WTC11 (cell line): ENCODE results near the gene NOL4L. TPM values are rescaled to one million over a fixed set of nuclear protein-coding genes. Genes with fewer than 3 reads are reported as not detected.

Experiments used
- ATAC-seq: fragments of 200-7000 bp; cut with Tn5 transposase; 2 replicates; pipeline ENCODE4 v1.10.0; 2021; ENCODE audit warnings: mild to moderate bottlenecking, moderate library complexity
- CTCF ChIA-PET: fragments of 300-600 bp; sonication (Branson Sonifier 250); formaldehyde crosslinking; loops from one replicate; lab custom pipeline; 2021; ENCODE audit warnings: antibody characterized with exemption; lab: Charles Lee
- POLR2A ChIA-PET: fragments of 350-600 bp; sonication (Branson Sonifier 250); formaldehyde crosslinking; loops from one replicate; lab custom pipeline; 2021; ENCODE audit warnings: antibody characterized with exemption; lab: Charles Lee
- DNase-seq: peaks from one replicate; pipeline ENCODE4 v3.0.0; 2021; ENCODE audit warnings: low spot score
- H3K27ac Mint-ChIP-seq: 2 replicates; pipeline ENCODE4 v1.8.0; 2021; ENCODE audit warnings: mixed read lengths
- H3K27me3 Mint-ChIP-seq: 2 replicates; pipeline ENCODE4 v1.8.0; 2021; ENCODE audit warnings: low read depth, mild to moderate bottlenecking, moderate library complexity, mixed read lengths
- H3K36me3 Mint-ChIP-seq: 2 replicates; pipeline ENCODE4 v1.8.0; 2021; ENCODE audit warnings: mixed read lengths
- H3K4me1 Mint-ChIP-seq: 2 replicates; pipeline ENCODE4 v1.8.0; 2022; ENCODE audit warnings: mixed read lengths
- H3K4me3 Mint-ChIP-seq: 2 replicates; pipeline ENCODE4 v1.8.0; 2021; ENCODE audit warnings: mild to moderate bottlenecking, moderate library complexity, mixed read lengths
- H3K9me3 Mint-ChIP-seq: 2 replicates; pipeline ENCODE4 v1.8.0; 2021; ENCODE audit warnings: mixed read lengths
- CREM ChIP-seq: sonication (generic); formaldehyde crosslinking; IDR thresholded peaks from 2 replicates; pipeline ENCODE4 v1.8.1; 2022; ENCODE audit warnings: mild to moderate bottlenecking, missing genetic modification reagents, moderate library complexity
- JUN ChIP-seq: sonication (generic); formaldehyde crosslinking; IDR thresholded peaks from 2 replicates; pipeline ENCODE4 v1.8.0; 2023; ENCODE audit warnings: mild to moderate bottlenecking, missing genetic modification reagents
- KAT7 ChIP-seq: sonication (generic); formaldehyde crosslinking; IDR thresholded peaks from 2 replicates; pipeline ENCODE4 v1.8.1; 2023; ENCODE audit warnings: missing genetic modification reagents, mild to moderate bottlenecking, borderline replicate concordance
- NR3C1 ChIP-seq: sonication (generic); formaldehyde crosslinking; conservative IDR thresholded peaks from 2 replicates; pipeline ENCODE4 v1.8.1; 2023; ENCODE audit warnings: low read depth, mild to moderate bottlenecking, missing genetic modification reagents
- RELA ChIP-seq: sonication (generic); formaldehyde crosslinking; IDR thresholded peaks from 2 replicates; pipeline ENCODE4 v1.8.1; 2022; ENCODE audit warnings: missing genetic modification reagents, mild to moderate bottlenecking, borderline replicate concordance
- TP53 ChIP-seq: sonication (generic); formaldehyde crosslinking; IDR thresholded peaks from 2 replicates; pipeline ENCODE4 v1.8.1; 2023; ENCODE audit warnings: mild to moderate bottlenecking, missing genetic modification reagents
- ZNF396 ChIP-seq: fragments of 250-450 bp; sonication (Bioruptor Pico); IDR thresholded peaks from 2 replicates; pipeline ENCODE4 v1.8.0; 2021; ENCODE audit warnings: mild to moderate bottlenecking, moderate library complexity, borderline replicate concordance
- total RNA-seq: library from RNA; stranded (reverse); gene quantifications from 3 replicates; pipeline ENCODE4 v1.2.3, GENCODE V29; 2021
- TF ChIP-seq, protein P1 (sequence below): sonication (generic); formaldehyde crosslinking; IDR thresholded peaks from 2 replicates; pipeline ENCODE4 v1.8.0; 2022; ENCODE audit warnings: mild to moderate bottlenecking, missing genetic modification reagents
- TF ChIP-seq, protein P2 (sequence below): sonication (generic); formaldehyde crosslinking; IDR thresholded peaks from 2 replicates; pipeline ENCODE4 v1.8.0; 2022; ENCODE audit warnings: missing genetic modification reagents
- TF ChIP-seq, protein P3 (sequence below): sonication (generic); formaldehyde crosslinking; IDR thresholded peaks from 2 replicates; pipeline ENCODE4 v1.8.1; 2023; ENCODE audit warnings: mild to moderate bottlenecking, moderate library complexity, missing genetic modification reagents
- TF ChIP-seq, protein P4 (sequence below): sonication (generic); formaldehyde crosslinking; IDR thresholded peaks from 2 replicates; pipeline ENCODE4 v1.8.1; 2022; ENCODE audit warnings: mild to moderate bottlenecking, missing genetic modification reagents, moderate library complexity, borderline replicate concordance
- TF ChIP-seq, protein P5 (sequence below): sonication (generic); formaldehyde crosslinking; IDR thresholded peaks from 2 replicates; pipeline ENCODE4 v1.8.0; 2022; ENCODE audit warnings: mild to moderate bottlenecking, missing genetic modification reagents
- TF ChIP-seq, protein P6 (sequence below): sonication (generic); formaldehyde crosslinking; IDR thresholded peaks from 2 replicates; pipeline ENCODE4 v1.8.1; 2022; ENCODE audit warnings: mild to moderate bottlenecking, moderate library complexity, missing genetic modification reagents
- TF ChIP-seq, protein P7 (sequence below): fragments of 250-450 bp; sonication (Bioruptor Pico); IDR thresholded peaks from 2 replicates; pipeline ENCODE4 v1.9.0; 2021; ENCODE audit warnings: mild to moderate bottlenecking
- TF ChIP-seq, protein P8 (sequence below): sonication (generic); formaldehyde crosslinking; IDR thresholded peaks from 2 replicates; pipeline ENCODE4 v1.8.1; 2023; ENCODE audit warnings: mild to moderate bottlenecking, missing genetic modification reagents
- TF ChIP-seq, protein P9 (sequence below): sonication (generic); formaldehyde crosslinking; IDR thresholded peaks from 2 replicates; pipeline ENCODE4 v1.8.1; 2023; ENCODE audit warnings: mild to moderate bottlenecking, missing genetic modification reagents
- TF ChIP-seq, protein P10 (sequence below): sonication (generic); formaldehyde crosslinking; IDR thresholded peaks from 2 replicates; pipeline ENCODE4 v1.8.0; 2022; ENCODE audit warnings: mild to moderate bottlenecking, missing genetic modification reagents

NOL4L gene
- total RNA-seq, 1 experiment from 2014 or later, result 29.0 TPM

DNA sequence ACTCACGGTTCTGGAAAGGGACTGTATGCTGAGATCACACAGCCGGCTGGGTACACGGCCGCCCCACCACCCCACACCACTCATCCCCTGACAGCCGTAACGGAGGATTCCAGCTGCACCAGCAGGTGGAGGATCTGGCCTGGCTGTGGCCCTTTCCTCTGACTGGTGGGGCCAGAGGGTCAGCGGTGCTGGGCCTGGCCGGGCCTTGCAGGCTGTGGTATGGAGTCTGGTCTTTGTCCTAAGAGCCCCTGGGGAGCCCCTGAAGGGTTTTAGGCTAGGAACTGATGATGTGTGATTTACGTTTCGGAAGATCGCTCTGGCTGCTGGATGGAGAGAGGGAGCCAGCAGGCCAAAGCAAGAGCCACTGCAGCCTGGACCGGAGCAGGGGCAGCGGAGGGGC lies 26.6 kb downstream of the NOL4L start (continued):
- TF ChIP-seq KAT7 (CRISPR knock-in tag), result no peak
- no peak for TF ChIP-seq JUN
- TF ChIP-seq, protein P1, sequence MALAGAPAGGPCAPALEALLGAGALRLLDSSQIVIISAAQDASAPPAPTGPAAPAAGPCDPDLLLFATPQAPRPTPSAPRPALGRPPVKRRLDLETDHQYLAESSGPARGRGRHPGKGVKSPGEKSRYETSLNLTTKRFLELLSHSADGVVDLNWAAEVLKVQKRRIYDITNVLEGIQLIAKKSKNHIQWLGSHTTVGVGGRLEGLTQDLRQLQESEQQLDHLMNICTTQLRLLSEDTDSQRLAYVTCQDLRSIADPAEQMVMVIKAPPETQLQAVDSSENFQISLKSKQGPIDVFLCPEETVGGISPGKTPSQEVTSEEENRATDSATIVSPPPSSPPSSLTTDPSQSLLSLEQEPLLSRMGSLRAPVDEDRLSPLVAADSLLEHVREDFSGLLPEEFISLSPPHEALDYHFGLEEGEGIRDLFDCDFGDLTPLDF (CRISPR knock-in tag), result no peak

DNA sequence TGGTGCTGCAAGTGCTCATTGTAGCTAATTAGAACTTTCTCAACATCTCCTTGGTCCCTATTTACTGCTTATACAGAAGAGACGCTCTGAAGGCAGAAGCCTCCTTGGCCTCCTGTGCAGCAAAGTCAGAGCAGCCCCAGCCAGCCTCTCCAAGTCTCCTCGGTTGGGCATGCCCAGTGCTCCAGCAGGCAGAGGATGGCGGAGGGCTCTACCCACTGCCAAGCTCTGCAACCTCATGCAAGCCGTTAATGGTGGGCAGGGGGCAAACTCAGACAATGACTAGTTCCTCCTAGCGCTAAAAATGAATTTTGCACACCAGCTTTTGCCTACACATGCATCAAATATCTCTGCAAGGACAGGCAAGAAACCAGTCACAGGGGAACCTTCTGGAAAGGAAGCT lies 27.8 kb downstream of the NOL4L start:
- Mint-ChIP-seq H3K27me3 (no peaks in the 10 kb centered on the region; the same call in 1 of the 2 replicates), H3K4me1 (peaks cover 26% of the 10 kb centered on the region), H3K36me3 (no peaks in the 10 kb centered on the region), H3K27ac (no peak overlapping the region), H3K9me3 (peaks cover 4% of the 10 kb centered on the region; the same call in 1 of the 2 replicates), H3K4me3 (no peak overlapping the region)
- no peak for DNase-seq
- ATAC-seq, result no peak
- TF ChIP-seq, protein P2, sequence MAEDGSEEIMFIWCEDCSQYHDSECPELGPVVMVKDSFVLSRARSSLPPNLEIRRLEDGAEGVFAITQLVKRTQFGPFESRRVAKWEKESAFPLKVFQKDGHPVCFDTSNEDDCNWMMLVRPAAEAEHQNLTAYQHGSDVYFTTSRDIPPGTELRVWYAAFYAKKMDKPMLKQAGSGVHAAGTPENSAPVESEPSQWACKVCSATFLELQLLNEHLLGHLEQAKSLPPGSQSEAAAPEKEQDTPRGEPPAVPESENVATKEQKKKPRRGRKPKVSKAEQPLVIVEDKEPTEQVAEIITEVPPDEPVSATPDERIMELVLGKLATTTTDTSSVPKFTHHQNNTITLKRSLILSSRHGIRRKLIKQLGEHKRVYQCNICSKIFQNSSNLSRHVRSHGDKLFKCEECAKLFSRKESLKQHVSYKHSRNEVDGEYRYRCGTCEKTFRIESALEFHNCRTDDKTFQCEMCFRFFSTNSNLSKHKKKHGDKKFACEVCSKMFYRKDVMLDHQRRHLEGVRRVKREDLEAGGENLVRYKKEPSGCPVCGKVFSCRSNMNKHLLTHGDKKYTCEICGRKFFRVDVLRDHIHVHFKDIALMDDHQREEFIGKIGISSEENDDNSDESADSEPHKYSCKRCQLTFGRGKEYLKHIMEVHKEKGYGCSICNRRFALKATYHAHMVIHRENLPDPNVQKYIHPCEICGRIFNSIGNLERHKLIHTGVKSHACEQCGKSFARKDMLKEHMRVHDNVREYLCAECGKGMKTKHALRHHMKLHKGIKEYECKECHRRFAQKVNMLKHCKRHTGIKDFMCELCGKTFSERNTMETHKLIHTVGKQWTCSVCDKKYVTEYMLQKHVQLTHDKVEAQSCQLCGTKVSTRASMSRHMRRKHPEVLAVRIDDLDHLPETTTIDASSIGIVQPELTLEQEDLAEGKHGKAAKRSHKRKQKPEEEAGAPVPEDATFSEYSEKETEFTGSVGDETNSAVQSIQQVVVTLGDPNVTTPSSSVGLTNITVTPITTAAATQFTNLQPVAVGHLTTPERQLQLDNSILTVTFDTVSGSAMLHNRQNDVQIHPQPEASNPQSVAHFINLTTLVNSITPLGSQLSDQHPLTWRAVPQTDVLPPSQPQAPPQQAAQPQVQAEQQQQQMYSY (CRISPR knock-in tag), result no peak
- TF ChIP-seq, protein P3, sequence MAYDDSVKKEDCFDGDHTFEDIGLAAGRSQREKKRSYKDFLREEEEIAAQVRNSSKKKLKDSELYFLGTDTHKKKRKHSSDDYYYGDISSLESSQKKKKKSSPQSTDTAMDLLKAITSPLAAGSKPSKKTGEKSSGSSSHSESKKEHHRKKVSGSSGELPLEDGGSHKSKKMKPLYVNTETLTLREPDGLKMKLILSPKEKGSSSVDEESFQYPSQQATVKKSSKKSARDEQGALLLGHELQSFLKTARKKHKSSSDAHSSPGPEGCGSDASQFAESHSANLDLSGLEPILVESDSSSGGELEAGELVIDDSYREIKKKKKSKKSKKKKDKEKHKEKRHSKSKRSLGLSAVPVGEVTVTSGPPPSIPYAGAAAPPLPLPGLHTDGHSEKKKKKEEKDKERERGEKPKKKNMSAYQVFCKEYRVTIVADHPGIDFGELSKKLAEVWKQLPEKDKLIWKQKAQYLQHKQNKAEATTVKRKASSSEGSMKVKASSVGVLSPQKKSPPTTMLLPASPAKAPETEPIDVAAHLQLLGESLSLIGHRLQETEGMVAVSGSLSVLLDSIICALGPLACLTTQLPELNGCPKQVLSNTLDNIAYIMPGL (CRISPR knock-in tag), result no peak
- TF ChIP-seq, protein P4, sequence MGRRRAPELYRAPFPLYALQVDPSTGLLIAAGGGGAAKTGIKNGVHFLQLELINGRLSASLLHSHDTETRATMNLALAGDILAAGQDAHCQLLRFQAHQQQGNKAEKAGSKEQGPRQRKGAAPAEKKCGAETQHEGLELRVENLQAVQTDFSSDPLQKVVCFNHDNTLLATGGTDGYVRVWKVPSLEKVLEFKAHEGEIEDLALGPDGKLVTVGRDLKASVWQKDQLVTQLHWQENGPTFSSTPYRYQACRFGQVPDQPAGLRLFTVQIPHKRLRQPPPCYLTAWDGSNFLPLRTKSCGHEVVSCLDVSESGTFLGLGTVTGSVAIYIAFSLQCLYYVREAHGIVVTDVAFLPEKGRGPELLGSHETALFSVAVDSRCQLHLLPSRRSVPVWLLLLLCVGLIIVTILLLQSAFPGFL (CRISPR knock-in tag), result no peak
- no peak for TF ChIP-seq CREM
- TF ChIP-seq, protein P5, sequence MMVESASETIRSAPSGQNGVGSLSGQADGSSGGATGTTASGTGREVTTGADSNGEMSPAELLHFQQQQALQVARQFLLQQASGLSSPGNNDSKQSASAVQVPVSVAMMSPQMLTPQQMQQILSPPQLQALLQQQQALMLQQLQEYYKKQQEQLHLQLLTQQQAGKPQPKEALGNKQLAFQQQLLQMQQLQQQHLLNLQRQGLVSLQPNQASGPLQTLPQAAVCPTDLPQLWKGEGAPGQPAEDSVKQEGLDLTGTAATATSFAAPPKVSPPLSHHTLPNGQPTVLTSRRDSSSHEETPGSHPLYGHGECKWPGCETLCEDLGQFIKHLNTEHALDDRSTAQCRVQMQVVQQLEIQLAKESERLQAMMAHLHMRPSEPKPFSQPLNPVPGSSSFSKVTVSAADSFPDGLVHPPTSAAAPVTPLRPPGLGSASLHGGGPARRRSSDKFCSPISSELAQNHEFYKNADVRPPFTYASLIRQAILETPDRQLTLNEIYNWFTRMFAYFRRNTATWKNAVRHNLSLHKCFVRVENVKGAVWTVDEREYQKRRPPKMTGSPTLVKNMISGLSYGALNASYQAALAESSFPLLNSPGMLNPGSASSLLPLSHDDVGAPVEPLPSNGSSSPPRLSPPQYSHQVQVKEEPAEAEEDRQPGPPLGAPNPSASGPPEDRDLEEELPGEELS (CRISPR knock-in tag), result no peak
- TF ChIP-seq, protein P6, sequence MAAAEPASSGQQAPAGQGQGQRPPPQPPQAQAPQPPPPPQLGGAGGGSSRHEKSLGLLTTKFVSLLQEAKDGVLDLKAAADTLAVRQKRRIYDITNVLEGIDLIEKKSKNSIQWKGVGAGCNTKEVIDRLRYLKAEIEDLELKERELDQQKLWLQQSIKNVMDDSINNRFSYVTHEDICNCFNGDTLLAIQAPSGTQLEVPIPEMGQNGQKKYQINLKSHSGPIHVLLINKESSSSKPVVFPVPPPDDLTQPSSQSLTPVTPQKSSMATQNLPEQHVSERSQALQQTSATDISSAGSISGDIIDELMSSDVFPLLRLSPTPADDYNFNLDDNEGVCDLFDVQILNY, result no peak
- TF ChIP-seq ZNF396 (CRISPR knock-in tag), result no peak
- no peak for TF ChIP-seq TP53 (CRISPR knock-in tag)
- TF ChIP-seq, protein P7, sequence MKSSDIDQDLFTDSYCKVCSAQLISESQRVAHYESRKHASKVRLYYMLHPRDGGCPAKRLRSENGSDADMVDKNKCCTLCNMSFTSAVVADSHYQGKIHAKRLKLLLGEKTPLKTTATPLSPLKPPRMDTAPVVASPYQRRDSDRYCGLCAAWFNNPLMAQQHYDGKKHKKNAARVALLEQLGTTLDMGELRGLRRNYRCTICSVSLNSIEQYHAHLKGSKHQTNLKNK (CRISPR knock-in tag), result no peak
- no peak for TF ChIP-seq RELA
- TF ChIP-seq, protein P8, sequence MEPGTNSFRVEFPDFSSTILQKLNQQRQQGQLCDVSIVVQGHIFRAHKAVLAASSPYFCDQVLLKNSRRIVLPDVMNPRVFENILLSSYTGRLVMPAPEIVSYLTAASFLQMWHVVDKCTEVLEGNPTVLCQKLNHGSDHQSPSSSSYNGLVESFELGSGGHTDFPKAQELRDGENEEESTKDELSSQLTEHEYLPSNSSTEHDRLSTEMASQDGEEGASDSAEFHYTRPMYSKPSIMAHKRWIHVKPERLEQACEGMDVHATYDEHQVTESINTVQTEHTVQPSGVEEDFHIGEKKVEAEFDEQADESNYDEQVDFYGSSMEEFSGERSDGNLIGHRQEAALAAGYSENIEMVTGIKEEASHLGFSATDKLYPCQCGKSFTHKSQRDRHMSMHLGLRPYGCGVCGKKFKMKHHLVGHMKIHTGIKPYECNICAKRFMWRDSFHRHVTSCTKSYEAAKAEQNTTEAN (CRISPR knock-in tag), result no peak
- TF ChIP-seq, protein P9, sequence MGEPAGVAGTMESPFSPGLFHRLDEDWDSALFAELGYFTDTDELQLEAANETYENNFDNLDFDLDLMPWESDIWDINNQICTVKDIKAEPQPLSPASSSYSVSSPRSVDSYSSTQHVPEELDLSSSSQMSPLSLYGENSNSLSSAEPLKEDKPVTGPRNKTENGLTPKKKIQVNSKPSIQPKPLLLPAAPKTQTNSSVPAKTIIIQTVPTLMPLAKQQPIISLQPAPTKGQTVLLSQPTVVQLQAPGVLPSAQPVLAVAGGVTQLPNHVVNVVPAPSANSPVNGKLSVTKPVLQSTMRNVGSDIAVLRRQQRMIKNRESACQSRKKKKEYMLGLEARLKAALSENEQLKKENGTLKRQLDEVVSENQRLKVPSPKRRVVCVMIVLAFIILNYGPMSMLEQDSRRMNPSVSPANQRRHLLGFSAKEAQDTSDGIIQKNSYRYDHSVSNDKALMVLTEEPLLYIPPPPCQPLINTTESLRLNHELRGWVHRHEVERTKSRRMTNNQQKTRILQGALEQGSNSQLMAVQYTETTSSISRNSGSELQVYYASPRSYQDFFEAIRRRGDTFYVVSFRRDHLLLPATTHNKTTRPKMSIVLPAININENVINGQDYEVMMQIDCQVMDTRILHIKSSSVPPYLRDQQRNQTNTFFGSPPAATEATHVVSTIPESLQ (CRISPR knock-in tag), result no peak
- no peak for TF ChIP-seq NR3C1 (CRISPR knock-in tag)
- TF ChIP-seq, protein P10, sequence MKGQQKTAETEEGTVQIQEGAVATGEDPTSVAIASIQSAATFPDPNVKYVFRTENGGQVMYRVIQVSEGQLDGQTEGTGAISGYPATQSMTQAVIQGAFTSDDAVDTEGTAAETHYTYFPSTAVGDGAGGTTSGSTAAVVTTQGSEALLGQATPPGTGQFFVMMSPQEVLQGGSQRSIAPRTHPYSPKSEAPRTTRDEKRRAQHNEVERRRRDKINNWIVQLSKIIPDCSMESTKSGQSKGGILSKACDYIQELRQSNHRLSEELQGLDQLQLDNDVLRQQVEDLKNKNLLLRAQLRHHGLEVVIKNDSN, result no peak
- ChIA-PET CTCF (interaction anchor here (0.9 kb wide), 1 partner anchor 35 kb away, joined by 3 read pairs; no protein-coding TSS in a partner anchor), POLR2A (interaction anchor here (0.5 kb wide), 1 partner anchor 39 kb away, joined by 3 read pairs; no protein-coding TSS in a partner anchor)
